ENCODE measurements around the gene PTCD2.
"Not testable (repeated sequence)": the region's sequence is repeated elsewhere in the genome, so short reads cannot be mapped to it uniquely, and the experiment has no call there.

Gene PTCD2

DNA sequence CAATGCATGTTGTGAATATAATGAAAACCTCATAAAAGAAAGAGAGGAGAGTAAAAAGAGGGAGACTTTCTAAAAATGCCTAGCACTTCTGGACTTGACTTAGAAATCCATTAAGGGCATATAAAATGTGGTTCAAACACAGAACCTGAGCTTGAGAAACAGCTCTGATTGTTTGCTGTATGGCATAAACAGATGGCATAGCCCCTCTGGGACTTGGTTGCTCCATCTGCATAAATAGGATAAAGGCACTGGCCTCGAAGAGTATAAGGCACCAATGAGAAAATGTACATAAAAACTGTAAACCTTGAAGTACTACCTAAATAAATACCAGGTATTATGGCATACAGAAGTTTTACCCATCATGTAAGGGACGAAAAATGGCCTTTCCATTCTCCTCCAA lies 23.9 kb upstream of the PTCD2 start:
- in situ Hi-C loops (cut with MboI; ENCODE audit: low sequenced_read_pairs): no loop called here

DNA sequence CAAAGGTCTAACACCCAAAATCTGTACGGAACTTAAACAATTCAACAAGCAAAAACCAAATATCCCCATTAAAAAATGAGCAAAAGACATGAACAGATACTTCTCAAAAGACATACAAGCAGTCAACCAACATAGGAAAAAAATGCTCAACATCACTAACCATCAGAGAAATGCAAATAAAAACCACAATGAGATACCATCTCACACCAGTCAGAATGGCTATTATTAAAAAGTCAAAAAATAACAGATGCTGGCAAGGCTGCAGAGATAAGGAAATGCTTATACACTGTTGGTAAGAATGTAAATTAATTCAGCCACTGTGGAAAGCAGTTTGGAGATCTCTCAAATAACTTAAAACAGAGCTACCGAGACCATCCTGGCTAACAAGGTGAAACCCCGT lies 22.0 kb upstream of the PTCD2 start:
- in situ Hi-C loops (cut with MboI; ENCODE audit: low sequenced_read_pairs): not testable (repeated sequence)

DNA sequence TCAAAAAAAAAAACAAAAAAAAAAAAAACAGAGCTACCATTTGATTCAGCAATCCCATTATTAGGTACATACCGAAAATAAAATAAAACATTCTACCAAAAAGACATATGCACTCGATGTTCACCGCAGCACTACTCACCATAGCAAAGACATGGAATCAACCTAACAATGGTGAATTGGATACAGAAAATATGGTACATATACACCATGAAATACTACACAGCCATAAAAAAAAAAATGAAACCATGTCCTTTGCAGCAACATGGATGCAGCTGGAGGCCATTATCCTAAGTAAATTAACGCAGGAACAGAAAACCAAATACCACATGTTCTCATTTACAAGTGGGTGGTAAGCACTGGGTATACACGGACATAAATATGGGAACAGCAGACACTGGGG lies 21.5 kb upstream of the PTCD2 start:
- in situ Hi-C loops (cut with MboI; ENCODE audit: low sequenced_read_pairs): no loop called here

DNA sequence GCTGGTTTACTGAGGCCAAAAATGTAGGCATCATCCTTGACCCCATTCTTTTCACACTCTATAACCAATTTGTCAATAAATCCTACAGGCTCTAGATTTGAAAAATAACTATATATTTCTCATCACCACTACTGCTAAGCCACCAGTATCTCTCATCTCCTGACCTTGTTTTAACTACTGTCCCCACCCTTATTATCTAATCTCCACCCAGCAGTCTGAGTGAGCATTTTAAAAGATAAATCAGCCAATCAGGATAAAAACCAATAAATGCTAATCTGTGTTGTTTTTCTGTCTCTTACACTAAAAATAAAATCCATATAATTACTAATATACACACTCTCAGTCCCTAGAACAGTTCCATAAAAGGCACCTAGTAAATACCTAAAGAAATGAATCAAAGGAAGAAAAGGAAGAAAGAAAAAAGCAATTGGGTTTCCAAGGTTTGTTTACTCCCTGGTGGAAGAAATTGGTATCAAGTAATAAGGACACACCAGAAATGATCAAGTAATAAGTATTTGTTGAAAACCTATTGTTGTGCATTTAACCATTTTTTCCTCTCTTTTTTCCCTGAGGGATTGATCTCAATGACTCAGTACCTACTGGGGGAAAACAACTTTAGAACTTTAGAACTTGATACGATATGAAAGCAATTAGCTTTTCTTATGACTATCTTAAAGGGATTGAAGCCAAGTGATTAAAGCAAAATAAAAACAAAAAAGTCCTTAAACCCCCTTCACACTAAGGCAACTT lies 19.4 kb upstream of the PTCD2 start:
- in situ Hi-C loops (cut with MboI; ENCODE audit: low sequenced_read_pairs): no loop called here

DNA sequence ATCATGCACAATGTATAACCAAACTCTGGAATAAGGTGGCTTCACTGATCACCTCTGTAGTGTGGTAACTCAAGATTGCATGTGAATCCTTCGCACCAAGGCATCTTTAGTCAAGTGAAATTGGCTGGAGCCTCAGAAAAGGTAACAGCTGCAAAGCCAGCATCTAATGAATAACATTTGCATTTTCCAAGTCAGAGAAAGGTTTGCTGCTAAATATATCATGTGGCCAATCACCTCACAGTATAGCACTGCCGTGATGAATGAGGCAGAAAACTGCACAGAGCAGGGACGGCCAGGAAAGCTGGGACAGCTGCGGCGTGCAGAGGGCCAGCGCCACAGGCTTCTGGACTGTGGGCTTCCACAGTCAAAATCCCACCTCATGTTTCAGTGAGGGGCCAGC lies 18.6 kb upstream of the PTCD2 start:
- in situ Hi-C loops (cut with MboI; ENCODE audit: low sequenced_read_pairs): no loop called here

DNA sequence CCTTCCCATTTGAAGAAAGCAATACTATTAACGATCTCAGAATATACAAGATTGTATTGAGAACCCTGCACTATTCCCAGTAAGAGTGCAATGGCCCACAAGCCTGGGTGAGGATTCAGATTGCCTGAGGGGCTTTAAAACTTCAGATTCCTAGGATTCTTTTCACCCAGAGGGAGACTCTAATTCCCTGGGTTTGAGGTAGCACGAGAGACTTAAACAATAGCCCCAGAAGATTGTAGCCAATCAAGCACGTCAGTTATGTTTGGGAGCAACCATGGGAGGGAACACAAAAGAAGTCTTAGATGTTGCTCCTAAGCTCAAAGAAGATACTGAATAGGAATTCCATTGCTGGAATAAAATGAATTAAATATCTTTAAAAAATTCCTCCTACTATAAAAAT lies 18.0 kb upstream of the PTCD2 start:
- in situ Hi-C loops (cut with MboI; ENCODE audit: low sequenced_read_pairs): no loop called here

DNA sequence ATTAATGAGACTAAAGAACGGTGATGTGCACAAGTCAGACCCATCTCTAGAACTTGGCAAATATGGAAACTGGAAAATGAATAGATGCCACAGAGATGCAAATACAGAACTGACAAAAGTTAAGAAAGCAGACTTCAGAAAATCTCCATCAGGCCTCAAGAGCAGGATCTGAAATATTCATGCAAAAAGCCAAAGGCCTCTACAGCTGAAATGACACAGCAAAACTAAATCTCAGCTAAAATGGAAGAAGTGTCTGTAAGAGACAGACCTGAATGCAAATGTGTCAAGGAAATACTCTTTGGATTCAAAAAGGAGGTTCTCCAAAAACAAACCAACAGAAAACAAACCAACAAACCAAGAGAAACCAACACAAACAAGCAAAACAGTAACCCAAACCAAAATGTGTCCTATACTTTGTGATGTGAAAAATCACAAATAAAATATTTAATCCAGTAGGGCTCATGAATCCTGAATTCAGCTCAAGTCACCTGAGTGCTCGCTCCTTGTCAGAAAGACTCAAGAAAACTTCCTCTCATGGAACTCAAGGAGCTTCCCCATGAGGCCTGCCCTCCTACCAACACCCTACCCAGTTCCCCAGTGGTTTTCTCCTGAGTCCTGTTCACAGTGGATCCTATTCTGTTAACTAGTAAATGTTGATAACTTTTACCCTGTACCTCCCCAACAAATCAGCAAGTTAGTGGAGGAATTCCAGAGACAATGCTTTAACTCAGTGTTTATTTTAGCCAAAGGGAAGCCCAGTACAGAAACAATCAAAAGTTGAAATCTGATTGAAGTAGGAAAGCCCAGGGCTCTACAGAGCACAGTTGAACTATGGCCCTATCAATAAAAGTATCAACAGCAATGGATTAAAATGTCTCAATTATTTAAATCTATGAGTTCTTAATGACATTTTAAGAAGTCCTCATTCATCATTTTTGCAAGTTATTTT lies 14.7 kb upstream of the PTCD2 start:
- in situ Hi-C loops (cut with MboI; ENCODE audit: low sequenced_read_pairs): no loop called here

DNA sequence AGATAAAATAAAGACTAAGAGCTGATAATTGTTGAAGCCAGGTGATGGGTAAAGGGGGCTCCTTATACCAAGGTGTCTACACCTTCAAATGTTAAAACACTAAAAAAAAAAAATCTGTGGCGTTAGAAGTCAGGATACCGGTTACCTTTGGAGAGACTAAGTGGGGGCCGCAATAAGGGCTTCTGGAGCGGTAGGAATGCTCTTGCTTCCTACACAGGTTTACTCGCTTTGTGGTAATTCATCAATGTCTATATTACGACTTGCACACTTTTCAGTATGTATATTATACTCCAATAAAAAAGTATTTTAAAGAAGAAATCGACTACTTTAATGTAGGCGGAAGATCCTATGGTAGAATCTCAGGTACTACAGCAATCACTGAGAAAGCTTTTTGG lies 12.6 kb upstream of the PTCD2 start:
- in situ Hi-C loops (cut with MboI; ENCODE audit: low sequenced_read_pairs): no loop called here

DNA sequence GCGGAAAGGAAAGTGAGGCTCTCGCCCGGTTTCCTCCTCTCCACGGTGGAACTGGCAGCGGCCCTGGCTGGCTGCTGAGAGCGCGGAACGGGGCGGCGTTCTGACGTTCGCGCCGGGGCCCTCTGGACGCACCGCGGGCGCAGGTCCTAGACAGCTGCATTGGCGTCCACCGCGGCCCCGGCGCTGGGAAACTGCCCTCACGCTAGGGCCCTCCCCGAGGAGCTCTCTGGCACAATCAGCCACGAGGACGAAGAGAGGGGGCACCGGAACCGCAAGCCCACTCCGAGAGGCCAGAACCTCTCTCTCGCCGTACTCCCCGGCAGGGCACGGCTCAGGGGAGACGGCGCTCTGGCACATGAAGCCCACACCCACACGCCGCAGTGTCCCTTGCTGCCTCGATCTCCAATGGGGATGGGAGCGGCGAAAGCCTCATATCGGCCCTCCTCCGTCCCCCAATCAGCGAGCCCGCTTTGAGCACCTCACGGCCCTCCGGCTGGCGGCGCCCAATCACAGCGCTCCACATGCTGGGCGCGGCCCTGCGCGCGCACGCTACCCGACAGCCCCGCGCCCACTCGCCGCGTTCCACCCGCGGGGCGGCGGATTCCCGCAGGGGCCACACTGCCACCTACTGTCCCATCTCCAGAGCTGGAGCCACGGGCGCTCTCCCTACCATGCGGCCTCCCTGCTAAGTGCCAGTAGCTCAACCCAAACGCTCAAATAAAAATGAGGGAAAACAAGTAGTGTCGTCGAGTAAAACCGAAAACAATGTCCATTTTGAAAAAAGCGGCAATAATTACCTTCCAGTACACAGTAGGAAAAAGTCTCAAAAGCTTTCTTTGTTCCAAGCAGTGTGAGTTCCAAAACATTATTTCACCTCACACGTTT lies 12.0 kb upstream of the PTCD2 start:
- in situ Hi-C loops (cut with MboI; ENCODE audit: low sequenced_read_pairs): no loop called here

DNA sequence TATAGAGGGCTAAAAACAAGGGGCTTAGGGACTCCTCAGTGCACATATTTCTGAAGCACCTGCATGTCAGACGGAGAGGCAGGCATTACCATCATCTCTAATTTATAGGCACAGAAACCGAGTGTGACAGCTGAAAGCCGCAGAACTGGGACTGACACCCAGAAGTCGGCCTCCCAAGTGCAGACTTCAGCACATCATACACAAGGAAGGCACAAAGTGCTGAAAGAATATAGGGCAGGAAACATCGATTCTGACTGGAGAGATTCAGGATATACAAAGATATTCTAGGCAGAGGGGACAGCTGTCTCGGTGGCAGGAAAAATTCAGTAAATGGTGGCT lies 11.4 kb upstream of the PTCD2 start:
- in situ Hi-C loops (cut with MboI; ENCODE audit: low sequenced_read_pairs): no loop called here

DNA sequence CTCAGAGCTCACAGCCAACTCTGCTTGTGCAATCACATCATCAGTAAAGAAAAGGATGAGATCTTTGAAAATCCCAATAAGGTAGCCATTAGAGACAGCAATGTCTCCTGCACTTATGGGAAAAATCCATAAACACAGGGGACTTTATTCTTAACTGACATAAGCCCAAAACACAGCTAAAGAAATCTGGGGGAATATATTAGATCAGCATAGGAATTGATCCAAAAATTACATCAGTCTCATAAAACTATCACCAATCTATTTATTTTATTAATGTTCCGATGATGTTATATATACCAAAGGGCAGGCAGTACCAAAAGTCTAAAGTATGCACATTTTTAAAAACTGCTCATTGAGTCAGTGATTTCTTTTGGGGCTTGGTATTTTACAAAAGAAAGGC lies 7.0 kb upstream of the PTCD2 start:
- in situ Hi-C loops (cut with MboI; ENCODE audit: low sequenced_read_pairs): no loop called here

DNA sequence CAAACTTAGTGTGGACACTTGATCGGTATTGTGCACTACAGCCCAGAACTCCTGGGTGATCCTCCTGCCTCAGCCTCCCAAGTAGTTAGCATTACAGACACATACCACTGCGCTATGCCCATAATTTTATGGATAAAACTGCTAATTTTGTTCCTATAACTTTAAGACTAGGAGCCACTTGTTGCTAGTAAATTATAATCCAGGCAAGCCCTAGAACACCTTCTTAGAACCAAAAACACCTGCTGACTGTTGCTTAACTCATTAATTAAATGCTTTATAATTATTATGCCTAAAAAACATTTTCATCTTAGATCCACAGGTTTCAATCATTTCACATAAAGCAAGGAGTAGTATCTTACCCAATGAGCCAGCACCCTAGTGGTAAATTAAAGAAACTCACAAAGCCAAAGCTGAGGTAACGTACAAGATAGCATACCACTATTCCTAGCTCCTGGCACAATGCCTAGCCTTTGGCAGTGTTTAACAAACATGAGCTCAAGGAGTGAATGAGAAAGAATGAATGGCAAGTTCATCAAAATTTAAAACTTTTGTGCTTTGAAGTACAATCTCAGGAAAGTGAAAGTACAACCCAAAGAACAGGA lies 5.5 kb upstream of the PTCD2 start:
- in situ Hi-C loops (cut with MboI; ENCODE audit: low sequenced_read_pairs): no loop called here

DNA sequence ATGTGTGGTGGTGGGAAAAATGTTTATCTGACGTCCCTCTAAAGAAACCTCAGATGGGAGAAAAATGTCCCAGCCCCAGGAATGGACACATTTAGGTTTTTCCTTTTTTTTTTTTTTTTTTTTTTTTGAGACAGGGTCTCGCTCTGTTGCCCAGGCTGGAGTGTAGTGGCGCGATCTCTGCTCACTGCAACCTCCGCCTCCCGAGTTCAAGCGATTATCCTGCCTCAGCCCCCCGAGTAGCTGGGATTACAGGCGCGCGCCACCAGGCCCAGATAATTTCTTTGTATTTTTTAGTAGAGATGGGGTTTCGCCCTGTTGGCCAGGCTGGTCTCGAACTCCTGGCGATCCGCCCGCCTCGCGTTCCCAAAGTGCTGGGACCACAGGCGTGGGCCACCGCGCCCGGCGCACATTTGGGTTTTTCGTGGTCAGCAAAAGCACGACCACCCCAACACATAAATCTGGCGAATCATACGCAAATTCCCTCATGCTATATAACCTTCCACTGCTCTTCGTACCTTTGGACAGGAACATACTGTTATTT lies 668 bp upstream of the PTCD2 start:
- in situ Hi-C loops (cut with MboI; ENCODE audit: low sequenced_read_pairs): not testable (repeated sequence)

DNA sequence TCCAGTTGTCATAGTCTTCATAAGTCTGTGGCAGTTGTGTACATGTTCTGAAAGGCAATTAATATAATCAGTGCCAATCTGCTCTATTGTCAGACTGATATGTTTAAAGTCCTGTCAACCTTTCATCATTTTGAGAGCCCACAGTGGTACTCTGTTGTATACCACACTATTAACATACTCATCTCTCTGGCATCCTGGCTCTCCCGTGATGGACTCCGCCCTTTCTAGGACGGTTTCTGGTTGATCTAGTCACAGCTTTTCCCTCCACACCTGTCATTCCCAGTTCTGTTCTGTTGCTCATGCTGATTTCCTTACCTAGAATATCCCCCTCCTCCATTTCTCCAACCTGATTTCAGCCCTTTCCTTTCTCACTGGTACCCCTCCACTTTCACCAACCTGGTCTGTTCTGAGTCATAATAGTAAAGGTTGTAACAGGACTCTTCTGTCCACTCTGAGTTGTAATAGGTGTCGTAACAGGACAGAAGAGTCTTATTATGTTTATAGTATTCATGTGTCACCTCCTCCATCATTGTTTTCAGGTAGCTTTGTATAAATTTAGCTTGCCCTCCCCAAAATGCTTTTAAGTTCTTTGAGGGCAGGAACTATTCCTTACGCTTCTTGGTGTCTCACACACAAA lies 4.1 kb downstream of the PTCD2 start:
- in situ Hi-C loops (cut with MboI; ENCODE audit: low sequenced_read_pairs): no loop called here

DNA sequence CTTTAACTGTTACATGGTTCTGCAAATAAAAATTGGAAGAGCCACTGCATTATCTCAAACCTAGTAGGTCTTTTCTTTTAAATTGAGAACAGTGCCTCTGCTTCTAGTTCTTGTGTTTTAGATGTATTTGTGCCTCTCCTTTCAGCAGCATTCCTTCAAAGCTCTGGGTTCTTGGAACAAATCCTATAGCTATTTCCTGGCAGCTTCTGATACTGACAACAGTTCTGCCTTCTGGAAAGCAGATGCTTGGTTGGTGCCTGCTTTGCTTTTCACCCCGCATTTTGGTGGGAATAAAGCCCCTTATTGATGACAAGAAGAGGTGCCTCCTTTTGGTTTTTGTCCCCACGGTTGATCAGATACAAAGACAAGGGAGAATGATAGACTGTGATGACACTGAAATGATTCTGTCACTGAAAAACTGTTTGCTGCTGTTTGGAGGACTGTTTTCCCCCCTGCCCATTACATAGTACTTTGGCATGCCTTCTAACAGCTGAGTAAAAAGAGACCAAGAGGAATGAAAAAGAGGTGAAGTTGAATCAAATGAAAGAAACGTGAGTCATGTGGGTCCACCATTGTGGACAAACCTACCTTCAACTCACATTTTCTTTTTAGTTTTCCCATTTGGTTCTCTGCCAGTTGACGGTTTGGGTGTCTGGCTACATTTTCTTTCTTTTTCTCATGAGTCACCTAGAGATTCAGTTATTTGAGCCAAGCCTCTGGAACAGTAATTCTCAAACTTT lies 5.6 kb downstream of the PTCD2 start:
- in situ Hi-C loops (cut with MboI; ENCODE audit: low sequenced_read_pairs): no loop called here

DNA sequence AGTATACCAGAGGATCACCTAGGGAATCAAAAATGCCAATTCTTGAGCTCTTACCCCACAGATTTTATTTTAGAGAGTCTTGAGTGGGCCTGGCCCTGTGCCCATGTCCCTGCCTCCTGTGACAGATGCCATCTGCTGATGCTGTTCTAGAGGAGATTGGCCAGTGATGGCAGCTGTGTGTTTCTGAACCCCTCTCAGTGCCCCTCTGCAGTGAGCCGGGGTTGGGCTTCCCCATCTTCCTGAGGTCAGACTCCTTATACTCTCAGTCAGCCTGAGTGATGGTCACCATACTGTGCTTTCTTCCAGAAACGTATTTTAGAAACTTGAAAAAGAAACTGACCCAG lies 6.1 kb downstream of the PTCD2 start:
- in situ Hi-C loops (cut with MboI; ENCODE audit: low sequenced_read_pairs): no loop called here

DNA sequence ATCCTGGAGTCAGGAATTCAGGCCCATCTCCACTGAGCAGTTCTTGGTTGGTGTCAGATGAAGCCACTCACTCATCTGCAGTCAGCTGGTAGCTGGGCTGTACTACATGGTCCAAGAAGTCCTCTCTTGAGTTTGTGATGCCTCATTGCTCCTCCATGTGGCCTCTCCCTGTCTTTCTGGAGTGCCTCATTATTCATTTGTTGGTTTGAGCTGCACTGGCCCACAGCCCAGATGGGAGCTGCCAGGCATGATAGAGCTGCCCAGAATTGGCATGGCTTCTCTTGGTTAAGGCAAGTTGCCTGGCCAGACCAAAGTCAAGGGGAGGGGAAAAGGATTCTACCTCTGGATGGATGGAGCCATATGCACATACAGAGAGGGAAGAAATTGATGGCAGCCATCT lies 8.0 kb downstream of the PTCD2 start:
- in situ Hi-C loops (cut with MboI; ENCODE audit: low sequenced_read_pairs): no loop called here

DNA sequence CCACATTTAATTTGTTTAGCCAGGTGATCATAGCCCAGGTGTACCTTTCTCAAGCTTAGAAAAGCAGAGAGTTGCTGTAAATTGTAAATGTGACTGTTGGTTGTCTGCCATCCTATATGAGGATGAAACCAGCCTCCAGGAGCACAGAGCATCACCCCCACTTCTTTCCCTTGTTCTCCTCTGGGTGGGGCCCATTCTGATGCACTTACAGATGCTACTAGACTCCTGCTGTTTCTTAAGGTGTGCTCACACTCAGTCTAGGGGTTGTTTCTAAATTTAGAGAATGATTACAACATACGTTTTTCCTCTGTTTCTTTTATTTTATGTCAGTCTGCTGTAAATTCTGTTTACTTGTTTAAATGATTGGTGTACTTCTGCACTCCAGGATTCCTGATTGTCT lies 10.5 kb downstream of the PTCD2 start:
- in situ Hi-C loops (cut with MboI; ENCODE audit: low sequenced_read_pairs): no loop called here

DNA sequence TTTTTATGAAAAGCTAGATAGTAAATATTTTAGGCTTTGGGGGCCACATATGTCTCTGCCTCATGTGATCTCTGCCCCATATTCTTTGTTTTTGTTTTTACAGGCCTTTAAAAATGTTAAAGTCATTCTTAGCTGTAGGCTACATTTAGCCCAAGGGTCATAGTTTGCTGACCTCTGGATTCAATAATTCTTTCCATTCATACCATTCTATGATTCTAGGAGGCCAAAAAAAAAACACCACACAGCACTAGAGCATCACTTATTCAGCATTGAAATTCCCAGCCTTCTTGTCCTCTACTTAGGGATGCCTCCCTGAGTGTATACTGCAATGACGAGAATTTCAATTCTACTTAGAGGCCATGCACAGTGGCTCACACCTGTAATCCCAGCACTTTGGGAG lies 17.0 kb downstream of the PTCD2 start:
- in situ Hi-C loops (cut with MboI; ENCODE audit: low sequenced_read_pairs): no loop called here
